Endothelial cell of umbilical vein (primary cell): ENCODE results near the gene DLL4.

Experiments used
- CTCF ChIP-seq, 2 donors: IDR thresholded peaks; 1 replicate in 1 of 2; 2 replicates in 1 of 2; pipeline ENCODE4 v1.5.1; 2011; ENCODE audit warnings: low read length in 2 of 2, mild to moderate bottlenecking in 2 of 2, moderate library complexity in 2 of 2, control low read depth in 1 of 2, inconsistent platforms in 1 of 2, low read depth in 1 of 2; ENCODE audit not compliant: insufficient read depth in 1 of 2; ENCODE audit errors: extremely low read depth in 1 of 2
- EZH2 ChIP-seq: IDR thresholded peaks from 2 replicates; pipeline ENCODE4 v1.6.1; 2012; ENCODE audit warnings: borderline replicate concordance, low read depth, mild to moderate bottlenecking, moderate library complexity, low read length, inconsistent platforms; ENCODE audit not compliant: severe bottlenecking
- MYC ChIP-seq: IDR thresholded peaks from one replicate; pipeline ENCODE4 v1.6.1; 2011; ENCODE audit warnings: mild to moderate bottlenecking, low read depth, low read length
- POLR2A ChIP-seq: IDR thresholded peaks from 2 replicates; pipeline ENCODE4 v1.6.1; 2012; ENCODE audit warnings: low read depth, mild to moderate bottlenecking, control low read depth, low read length
- POLR2AphosphoS5 ChIP-seq: IDR thresholded peaks from 2 replicates; pipeline ENCODE4 v1.6.1; 2012; ENCODE audit warnings: low read depth, mild to moderate bottlenecking, control low read depth, low read length, moderate library complexity; ENCODE audit not compliant: insufficient read depth

GRCh38 chr15:40930430-40931299 lies 1.5 kb downstream of the DLL4 start:
- TF ChIP-seq MYC (peak; percentile 5), POLR2A (no peak), CTCF (IDR thresholded peaks at IDR 0.05; ENCODE audit: extremely low read depth in 1 of 2, insufficient read depth in 1 of 2, low read depth in 1 of 2, low read length in 2 of 2) (peak; percentile 70 to 90), POLR2AphosphoS5 (peak; percentile 48), EZH2 (no peak)
